K562 (cell line): Measurements from ENCODE around the gene PRMT5. TPM values are rescaled to one million over a fixed set of nuclear protein-coding genes. Genes with fewer than 3 reads are reported as not detected.
A peak's percentile ranks its signal among the peaks of the same experiment; 100 is the strongest.

Experiments
- CCAR2 ChIP-seq: fragments of 200-400 bp; formaldehyde crosslinking; IDR thresholded peaks from 2 replicates; pipeline ENCODE4 v1.6.1; 2017; ENCODE audit warnings: mild to moderate bottlenecking, low read depth, low read length
- HES1 ChIP-seq: fragments of 450-650 bp; IDR thresholded peaks from 2 replicates; pipeline ENCODE4 v1.6.1; 2016; ENCODE audit warnings: low read depth, mild to moderate bottlenecking, moderate library complexity
- L3MBTL2 ChIP-seq: fragments of 450-650 bp; IDR thresholded peaks from 2 replicates; pipeline ENCODE4 v1.6.1; 2016; ENCODE audit warnings: mild to moderate bottlenecking, moderate library complexity
- MAZ ChIP-seq, 2 experiments: fragments of 450-650 bp in 1 of 2; sonication (generic) in 1 of 2; formaldehyde crosslinking; IDR thresholded peaks in 1 of 2; conservative IDR thresholded peaks in 1 of 2; 2 replicates each; pipeline versions ENCODE4 v1.4.0 to v1.5.0; 2020; ENCODE audit warnings: mild to moderate bottlenecking in 1 of 2, missing genetic modification reagents in 1 of 2
- MEF2D ChIP-seq: conservative IDR thresholded peaks from 2 replicates; pipeline ENCODE4 v1.6.1; 2016; ENCODE audit warnings: low read depth, missing genetic modification characterization, missing compliant biosample characterization
- MEIS2 ChIP-seq: fragments of 450-650 bp; IDR thresholded peaks from 2 replicates; pipeline ENCODE4 v1.6.1; 2014; ENCODE audit warnings: mild to moderate bottlenecking; ENCODE audit not compliant: partially characterized antibody
- NEUROD1 ChIP-seq: fragments of 150-350 bp; IDR thresholded peaks from 2 replicates; pipeline ENCODE4 v1.6.1; 2014; ENCODE audit warnings: borderline replicate concordance, low read length, low read depth; ENCODE audit not compliant: partially characterized antibody
- NFIX ChIP-seq: fragments of 250-450 bp; sonication (Bioruptor Pico); IDR thresholded peaks from 2 replicates; pipeline ENCODE4 v1.4.0; 2020; ENCODE audit warnings: low read depth, mild to moderate bottlenecking, moderate library complexity
- NRF1 ChIP-seq, 2 experiments: fragments of 450-650 bp; IDR thresholded peaks in 1 of 2; conservative IDR thresholded peaks in 1 of 2; 2 replicates each; pipeline ENCODE4 v1.6.1; 2014; ENCODE audit warnings: mild to moderate bottlenecking in 2 of 2
- PHTF2 ChIP-seq: fragments of 250-450 bp; sonication (Bioruptor Pico); IDR thresholded peaks from 2 replicates; pipeline ENCODE4 v1.5.0; 2021; ENCODE audit warnings: mild to moderate bottlenecking
- SLC30A9 ChIP-seq: fragments of 250-450 bp; sonication (Bioruptor Pico); IDR thresholded peaks from 2 replicates; pipeline ENCODE4 v1.8.0; 2022; ENCODE audit warnings: mild to moderate bottlenecking, moderate library complexity
- TEAD4 ChIP-seq, 2 experiments: sonication (generic) in 1 of 2; formaldehyde crosslinking in 1 of 2; IDR thresholded peaks; 2 replicates each; pipeline versions ENCODE4 v1.6.1 to v1.8.0; 2012 to 2022; ENCODE audit warnings: borderline replicate concordance in 1 of 2, inconsistent platforms in 1 of 2, low read length in 1 of 2, mild to moderate bottlenecking in 1 of 2, missing genetic modification reagents in 1 of 2
- ZBTB40 ChIP-seq, 2 experiments: fragments of 450-650 bp in 1 of 2; sonication (generic) in 1 of 2; formaldehyde crosslinking in 1 of 2; IDR thresholded peaks; 2 replicates each; pipeline versions ENCODE4 v1.7.1 to v1.9.0; 2016 to 2022; ENCODE audit warnings: inconsistent platforms in 1 of 2, mild to moderate bottlenecking in 1 of 2, missing genetic modification reagents in 1 of 2
- ZNF785 ChIP-seq: fragments of 250-450 bp; sonication (Bioruptor Pico); IDR thresholded peaks from 2 replicates; pipeline ENCODE4 v1.4.0; 2020; ENCODE audit warnings: mild to moderate bottlenecking
- polyA plus RNA-seq, 8 experiments: library from polyadenylated mRNA; depleted of rRNA in 4 of 8; stranded (reverse) in 5 of 8; unstranded in 3 of 8; fragments of >200 nt; fragmentation: Nextera tagmentation in 2 of 8; fragmentation: Illumina TruSeq in 1 of 8; extraction: Ambion mirVana in 2 of 8; extraction: Trizol in 1 of 8; gene quantifications; 2 replicates each; pipeline versions ENCODE4 v1.2.1 to v1.2.3, GENCODE V29; 2011 to 2014; ENCODE audit warnings: inconsistent platforms in 1 of 8, missing spikeins in 1 of 8
- total RNA-seq, 7 experiments: library from RNA; depleted of rRNA in 6 of 7; stranded (reverse); fragments of >200 nt in 6 of 7; fragmentation: Illumina TruSeq in 2 of 7; extraction: Trizol in 2 of 7; gene quantifications; 2 replicates each; pipeline versions ENCODE4 v1.2.1 to v1.2.3, GENCODE V29; 2011 to 2021; ENCODE audit warnings: low replicate concordance in 1 of 7
- TF ChIP-seq, protein P1 (sequence below): fragments of 250-450 bp; sonication (Bioruptor Pico); IDR thresholded peaks from 2 replicates; pipeline ENCODE4 v1.8.0; 2021; ENCODE audit warnings: mild to moderate bottlenecking, moderate library complexity

Gene PRMT5
- total and polyA plus RNA-seq, 9 of the 15 experiments (the other 6 are each of a cell fraction or from before 2014, with no cell fraction given) = 114 to 552 (median 222) TPM

DNA sequence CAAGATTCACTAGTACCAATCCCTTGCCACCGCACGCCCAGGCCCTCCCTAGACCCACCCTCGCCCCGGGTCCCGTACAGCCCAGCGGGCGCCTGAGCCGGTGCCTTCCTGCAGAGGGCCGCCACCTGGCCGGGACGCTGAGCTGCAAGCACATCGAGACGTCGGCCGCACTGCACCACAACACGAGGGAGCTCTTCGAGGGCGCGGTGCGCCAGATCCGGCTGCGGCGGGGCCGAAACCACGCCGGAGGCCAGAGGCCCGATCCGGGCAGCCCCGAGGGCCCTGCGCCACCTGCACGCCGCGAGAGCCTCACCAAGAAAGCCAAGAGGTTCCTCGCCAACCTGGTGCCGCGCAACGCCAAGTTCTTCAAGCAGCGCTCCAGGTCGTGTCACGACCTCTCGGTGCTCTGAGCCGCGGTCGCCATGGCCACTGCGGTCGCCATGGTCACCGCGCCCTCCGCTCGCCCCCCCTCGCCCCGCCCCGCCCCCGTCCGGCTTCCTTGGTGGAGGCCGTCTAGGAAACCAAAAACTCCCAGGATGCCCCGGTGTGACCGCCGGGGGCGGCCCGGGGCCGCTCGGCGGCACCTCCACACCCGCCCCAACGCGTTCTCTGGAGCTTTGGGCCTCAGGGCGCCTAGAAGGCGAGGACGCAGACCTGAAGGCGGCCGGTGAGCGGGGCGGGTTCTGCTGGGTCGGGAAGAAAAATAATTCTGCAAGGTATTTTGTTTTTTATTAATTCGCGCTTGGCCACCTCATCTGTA is 42.5 kb downstream of the PRMT5 start (continued):
- TF ChIP-seq, protein P1, sequence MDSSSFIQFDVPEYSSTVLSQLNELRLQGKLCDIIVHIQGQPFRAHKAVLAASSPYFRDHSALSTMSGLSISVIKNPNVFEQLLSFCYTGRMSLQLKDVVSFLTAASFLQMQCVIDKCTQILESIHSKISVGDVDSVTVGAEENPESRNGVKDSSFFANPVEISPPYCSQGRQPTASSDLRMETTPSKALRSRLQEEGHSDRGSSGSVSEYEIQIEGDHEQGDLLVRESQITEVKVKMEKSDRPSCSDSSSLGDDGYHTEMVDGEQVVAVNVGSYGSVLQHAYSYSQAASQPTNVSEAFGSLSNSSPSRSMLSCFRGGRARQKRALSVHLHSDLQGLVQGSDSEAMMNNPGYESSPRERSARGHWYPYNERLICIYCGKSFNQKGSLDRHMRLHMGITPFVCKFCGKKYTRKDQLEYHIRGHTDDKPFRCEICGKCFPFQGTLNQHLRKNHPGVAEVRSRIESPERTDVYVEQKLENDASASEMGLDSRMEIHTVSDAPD (CRISPR knock-in tag) = peak; percentile 69; the same call in 1 of the 2 replicates
- TF ChIP-seq ZNF785 (CRISPR knock-in tag) (no peak), NEUROD1 (peak; percentile 87), PHTF2 (CRISPR knock-in tag) (no peak), CCAR2 (no peak), MEIS2 (no peak), NRF1 (conservative IDR thresholded peaks at IDR 0.05 in 1 of 2, IDR thresholded peaks at IDR 0.05 in 1 of 2) (0 out of 4 replicates have a peak, but pooled peaks of 1 of the 2 experiments have one; percentile 8), ZBTB40 (IDR thresholded peaks at IDR 0.05) (no peak), ZBTB40 (CRISPR knock-in tag; IDR thresholded peaks at IDR 0.05) (no peak), L3MBTL2 (peak; percentile 99), HES1 (no peak), MAZ (CRISPR knock-in tag; conservative IDR thresholded peaks at IDR 0.05 in 1 of 2, IDR thresholded peaks at IDR 0.05 in 1 of 2) (peak in 1 of 2 experiments; percentile 68; a peak in 3 of 4 replicates), TEAD4 (IDR thresholded peaks at IDR 0.05; ENCODE audit: low read length) (no peak), TEAD4 (CRISPR knock-in tag; IDR thresholded peaks at IDR 0.05; ENCODE audit: borderline replicate concordance) (no peak; the same call in 1 of the 2 replicates), SLC30A9 (CRISPR knock-in tag) (no peak), MEF2D (no peak), NFIX (CRISPR knock-in tag) (no peak)
